NB4 (cell line): ENCODE results near the gene NUFIP2.

Experiments
- CTCF ChIP-seq: IDR thresholded peaks from one replicate; pipeline ENCODE4 v1.5.1; 2012; ENCODE audit warnings: low read depth, low read length
- POLR2A ChIP-seq: IDR thresholded peaks from 2 replicates; pipeline ENCODE4 v1.6.1; 2011; ENCODE audit warnings: mild to moderate bottlenecking; ENCODE audit not compliant: insufficient read length; ENCODE audit errors: extremely low read depth

GRCh38 chr17:29257756-29258155 lies 36.2 kb downstream of the NUFIP2 start:
- TF ChIP-seq CTCF (no peak), POLR2A (no peak)
